NK-92 (cell line): ENCODE results near the gene ANXA1.
"Not testable (repeated sequence)": the region's sequence is repeated elsewhere in the genome, so short reads cannot be mapped to it uniquely, and the experiment has no call there.

ENCODE experiments used
- DNase-seq: peaks from one replicate; lab custom pipeline; 2025; ENCODE audit not compliant: unreplicated experiment; lab: John Stamatoyannopoulos, UW

The ANXA1 gene

DNA sequence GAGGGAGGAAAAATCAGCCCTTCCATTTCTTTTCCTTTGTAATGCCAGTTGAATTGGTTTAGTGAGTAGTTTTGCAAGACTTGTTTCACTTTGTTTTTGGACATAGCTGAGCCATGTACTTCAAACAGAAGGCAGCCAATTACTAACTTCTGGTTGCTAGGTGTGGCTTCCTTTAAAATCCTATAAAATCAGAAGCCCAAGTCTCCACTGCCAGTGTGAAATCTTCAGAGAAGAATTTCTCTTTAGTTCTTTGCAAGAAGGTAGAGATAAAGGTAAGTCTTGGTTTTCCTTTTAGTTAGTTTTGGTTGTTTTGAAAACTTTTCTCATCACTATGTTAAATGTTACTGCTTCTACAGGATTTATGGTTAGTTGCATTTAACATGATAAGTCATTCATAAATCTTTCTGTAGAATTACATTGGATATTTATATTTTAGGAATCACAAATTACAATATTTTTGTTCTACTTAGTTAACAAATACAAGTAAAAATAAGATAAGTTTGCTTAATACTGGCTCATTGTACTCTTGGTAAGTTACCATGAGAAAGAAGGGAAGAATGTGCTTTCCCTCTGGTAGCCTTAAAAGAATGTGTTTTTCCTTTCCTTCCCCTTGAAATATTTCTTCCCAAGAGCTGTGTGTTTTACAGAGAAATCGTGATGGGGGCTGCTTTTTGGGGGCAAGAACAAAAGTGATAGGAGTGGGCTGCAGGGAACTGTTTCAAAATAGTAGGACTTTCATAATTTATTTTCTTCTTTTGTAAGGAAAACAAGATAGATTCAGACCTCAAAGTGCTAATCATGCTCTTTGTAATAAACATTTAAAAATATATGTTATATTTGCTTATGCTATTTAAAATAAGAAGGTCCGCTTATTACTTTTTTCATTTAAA is at the start of gene ANXA1:
Gene ANXA1, plus strand, starts transcription at position 213 of the 890 bp plus-strand sequence. CDS start 6,671 bp downstream, outside the sequence.
- DNase-seq = no peak

DNA sequence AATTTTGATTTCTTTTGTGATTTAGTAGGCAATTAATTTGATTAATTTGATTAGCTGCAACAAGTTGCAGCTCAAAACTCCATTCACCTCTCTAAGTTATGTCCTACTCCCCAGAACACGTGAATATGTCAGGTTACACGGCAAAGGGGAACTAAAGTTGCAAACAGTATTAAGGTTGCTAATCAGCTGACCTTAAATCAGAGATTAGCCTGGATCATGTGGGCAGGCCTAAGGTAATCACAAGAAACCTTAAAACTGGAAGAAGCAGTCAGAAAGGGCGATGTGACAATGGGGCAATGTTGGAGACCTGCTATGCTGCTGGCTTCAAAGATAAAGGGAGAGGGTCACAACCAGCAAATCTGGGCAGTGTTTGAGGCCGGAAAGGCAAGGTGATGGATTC is 47.3 kb upstream of the ANXA1 start:
- no peak for DNase-seq

GRCh38 chr9:73104921-73105320 is 46.7 kb upstream of the ANXA1 start:
- DNase-seq = no peak

DNA sequence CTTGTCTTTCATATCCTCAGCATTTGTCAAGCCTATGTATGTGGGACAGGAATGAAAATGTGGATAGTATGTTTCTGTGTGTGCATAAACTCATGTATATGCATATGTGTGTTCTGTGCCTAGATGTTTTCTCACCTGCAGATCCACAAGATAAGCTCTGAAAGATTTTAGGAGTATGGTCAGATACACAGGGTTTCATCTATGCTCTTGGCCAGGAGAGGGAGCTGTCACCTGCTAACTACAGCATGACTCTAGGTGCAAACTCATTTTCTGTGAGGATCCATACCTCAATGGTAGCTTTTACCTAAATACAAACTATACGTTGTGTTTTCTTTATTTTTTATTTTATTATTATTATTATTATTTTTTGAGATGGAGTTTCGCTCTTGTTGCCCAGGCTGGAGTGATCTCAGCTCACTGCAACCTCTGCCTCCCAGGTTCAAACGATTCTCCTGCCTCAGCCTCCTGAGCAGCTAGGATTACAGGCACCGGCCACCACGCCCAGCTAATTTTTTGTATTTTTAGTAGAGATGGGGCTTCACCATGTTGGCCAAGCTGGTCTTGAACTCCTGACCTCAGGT is 44.1 kb upstream of the ANXA1 start:
- DNase-seq = not testable (repeated sequence)

DNA sequence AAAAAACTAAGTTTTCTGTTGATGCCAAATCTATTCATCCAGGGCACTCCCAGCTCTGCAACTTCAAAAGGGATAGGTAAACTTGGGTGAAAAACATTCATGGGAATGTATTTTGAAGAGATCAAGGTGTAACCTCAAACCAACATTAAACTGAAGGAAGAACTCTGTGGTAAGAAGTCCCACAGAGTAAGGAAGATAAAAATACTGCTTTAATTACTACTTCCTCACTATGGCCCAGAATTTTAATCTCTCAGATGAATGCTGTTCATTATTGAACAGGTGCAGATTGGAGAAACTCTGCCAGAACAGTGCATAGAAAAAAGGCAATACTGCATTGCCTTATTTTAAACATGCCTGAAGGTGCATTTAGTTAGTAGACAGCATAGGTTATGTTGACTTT is 37.6 kb upstream of the ANXA1 start:
- DNase-seq = no peak

DNA sequence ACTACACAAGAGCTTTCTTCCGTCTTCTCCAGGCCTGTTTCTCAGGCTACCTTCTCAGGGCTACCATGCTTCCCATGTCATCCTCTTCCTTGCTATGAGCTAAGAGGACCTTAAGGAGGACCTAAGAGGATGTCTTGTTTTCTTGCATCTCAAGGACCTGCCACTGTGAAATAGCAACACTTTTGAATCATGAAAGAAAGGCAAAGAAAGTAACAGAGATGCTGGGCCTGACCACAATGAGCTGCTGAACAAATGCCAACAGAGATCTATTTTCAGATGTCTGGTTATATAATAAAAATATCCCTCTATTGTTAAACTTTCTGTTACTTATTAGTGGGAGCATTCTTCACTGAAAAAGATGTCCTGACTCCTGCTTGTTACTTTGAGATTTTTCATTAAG is 36.7 kb upstream of the ANXA1 start:
- DNase-seq = no peak

DNA sequence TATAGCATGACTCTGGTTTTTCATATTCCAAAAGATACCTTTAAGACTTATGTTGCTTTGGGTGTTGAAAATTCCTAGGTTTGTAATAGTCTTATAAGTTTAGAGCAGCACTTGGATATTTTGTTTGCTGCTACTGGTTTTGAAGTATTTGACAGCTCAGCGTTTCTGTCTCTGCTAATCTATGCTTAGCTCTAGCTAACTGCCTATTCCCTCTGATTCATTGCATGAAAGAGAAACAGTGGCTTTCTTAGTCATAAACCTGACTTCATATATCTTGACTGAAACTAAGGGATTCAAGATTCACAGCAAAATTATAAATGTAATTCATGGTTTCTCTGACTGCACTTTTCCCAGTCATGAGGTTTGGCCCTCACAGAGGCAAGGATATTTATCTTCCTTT is 35.6 kb upstream of the ANXA1 start:
- no peak for DNase-seq

GRCh38 chr9:73116880-73117279 is 34.8 kb upstream of the ANXA1 start:
- no peak for DNase-seq

DNA sequence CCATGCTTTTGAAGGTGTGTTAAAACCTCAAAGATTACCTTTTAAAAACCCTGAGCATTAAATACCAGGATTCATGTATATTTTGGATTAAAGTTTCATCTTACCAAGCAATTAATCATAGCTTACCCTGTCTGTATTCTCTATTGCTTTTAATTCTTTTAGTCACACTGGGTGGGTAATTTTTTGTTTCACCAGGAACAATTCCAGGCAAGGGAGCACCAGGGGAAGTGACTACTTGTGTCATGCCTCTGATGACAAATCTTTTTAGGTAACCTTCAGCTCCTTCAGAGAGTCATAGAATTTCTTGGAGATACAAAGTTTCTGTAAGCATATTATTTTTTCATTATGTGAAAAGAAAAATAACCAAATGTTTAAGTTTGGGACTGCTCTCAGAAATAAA is 33.4 kb upstream of the ANXA1 start:
- DNase-seq = no peak

- DNase-seq = no peak
These were observed 32.6 kb upstream of the ANXA1 start for GRCh38 chr9:73118898-73119554.

- no peak for DNase-seq
These were observed 30.2 kb upstream of the ANXA1 start for GRCh38 chr9:73121375-73121935.

GRCh38 chr9:73125651-73126050 is 26.0 kb upstream of the ANXA1 start:
- no peak for DNase-seq

DNA sequence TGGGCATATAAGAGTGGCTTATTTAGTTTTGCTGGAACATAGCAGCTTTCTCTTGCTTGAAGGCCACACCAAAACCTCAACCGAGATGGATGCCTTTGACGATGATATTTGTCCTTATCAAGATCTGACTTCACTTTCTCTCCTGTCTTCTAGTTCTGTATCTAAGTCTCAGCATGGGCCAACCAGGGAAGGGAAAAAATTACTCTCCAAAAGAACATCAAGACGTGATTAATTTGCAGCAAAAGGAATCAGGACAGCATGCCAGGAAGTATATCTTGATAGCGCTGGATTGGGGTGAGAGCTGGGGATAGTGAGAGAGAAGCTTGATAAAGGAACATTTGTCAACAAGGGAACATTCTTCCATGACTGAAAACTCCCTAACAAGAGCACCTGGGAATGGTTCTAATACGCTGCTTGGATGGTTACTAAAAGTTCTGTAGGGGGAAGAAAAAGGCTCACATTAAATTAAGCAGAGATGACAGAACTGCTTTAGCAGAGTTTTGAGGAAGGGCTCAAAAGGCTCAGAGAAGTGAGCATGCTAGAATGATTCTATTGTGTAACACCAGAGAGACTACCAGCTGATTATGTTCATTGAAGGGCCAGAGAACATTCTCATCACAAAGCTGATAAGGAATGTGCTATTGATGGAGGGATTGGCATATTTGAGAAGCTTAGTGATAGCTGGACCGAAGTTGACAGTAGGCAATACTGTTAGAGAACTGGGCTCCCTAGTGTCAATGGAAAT is 21.6 kb upstream of the ANXA1 start:
- no peak for DNase-seq

- no peak for DNase-seq
These were observed 20.2 kb upstream of the ANXA1 start for GRCh38 chr9:73131461-73131860.

DNA sequence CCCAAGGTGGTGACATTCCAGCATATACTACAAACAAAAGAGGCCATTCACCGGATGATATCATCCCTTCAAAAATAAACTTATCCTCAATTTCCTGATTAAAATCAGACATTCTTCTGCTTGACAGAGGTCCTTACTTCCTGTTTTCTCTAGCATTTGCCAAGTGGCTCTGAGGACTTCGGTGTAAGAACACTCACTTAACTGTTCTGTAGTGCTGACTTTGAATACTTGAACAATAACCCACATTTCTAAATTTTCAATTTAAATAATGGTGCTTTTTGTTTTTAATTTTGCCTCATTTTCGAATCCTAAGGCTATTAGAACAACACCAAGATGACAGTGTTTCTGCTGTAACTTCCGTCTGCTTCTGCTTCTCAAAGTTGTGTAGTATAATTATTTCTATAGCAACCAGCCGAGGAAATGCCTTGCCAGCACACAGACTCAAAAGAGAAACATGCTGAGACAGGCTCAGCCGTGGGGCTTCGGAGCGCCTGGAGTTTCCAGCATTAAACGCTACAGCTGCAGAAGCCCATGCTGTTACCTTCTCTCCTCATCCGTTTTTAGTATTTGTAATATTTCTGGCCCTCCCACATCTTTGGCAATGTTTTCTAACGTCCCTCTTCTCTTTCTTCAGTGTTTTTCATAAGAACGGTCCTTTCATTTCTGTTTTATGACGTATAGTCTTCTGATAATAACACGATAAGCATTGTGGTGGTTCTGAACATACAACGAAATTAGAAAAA is 19.5 kb upstream of the ANXA1 start:
- no peak for DNase-seq

DNA sequence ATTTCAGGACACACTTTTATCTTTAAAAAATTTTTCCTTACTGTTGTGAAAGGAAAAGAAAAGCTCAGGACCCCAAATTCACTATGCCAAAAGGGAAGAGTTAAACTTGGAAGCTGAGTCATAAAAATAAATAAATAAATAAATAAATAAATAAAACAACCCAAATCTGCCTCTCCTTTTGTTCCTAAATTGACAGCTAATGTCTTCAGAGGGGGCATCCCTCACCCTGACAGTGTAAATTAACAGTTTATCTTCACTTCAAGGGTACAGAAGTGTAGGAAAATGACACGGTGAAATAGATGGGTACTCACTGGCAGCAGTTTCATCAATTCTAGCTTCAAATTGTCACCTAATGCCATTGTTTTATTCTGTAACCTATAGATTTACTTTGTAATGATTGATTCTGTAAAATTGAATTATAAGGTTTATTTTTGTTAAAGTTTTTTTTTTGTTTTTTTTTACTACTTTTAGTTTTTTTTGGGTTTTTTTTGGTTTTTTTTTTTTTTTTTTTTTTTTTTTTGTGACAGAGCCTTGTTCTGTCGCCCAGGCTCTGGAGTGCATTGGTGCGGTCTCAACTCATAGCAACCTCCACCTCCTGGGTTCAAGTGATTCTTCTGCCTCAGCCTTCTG is 18.5 kb upstream of the ANXA1 start:
- no peak for DNase-seq

DNA sequence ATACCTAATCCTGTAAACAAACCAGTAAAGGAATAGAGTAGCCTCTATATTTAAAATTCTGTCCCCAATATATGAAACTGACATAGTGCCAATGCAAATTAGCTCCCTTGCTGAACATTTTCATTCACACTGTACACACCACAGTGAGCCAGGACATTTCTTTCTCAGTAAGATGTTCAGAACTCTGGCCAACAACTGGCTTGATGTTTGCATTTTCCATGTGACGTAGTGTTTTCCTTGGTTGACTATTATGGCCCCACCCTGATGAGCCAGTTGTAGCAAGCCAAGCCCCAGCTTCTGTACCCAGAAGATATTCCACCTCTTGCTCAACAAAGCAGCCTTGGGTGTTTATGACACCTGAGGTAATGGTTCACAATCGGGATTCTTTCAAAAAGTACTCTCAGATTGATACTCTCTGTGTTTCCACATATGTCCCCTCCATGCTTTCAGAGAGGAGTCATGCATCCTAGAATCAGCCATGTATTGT is 17.7 kb upstream of the ANXA1 start:
- no peak for DNase-seq

DNA sequence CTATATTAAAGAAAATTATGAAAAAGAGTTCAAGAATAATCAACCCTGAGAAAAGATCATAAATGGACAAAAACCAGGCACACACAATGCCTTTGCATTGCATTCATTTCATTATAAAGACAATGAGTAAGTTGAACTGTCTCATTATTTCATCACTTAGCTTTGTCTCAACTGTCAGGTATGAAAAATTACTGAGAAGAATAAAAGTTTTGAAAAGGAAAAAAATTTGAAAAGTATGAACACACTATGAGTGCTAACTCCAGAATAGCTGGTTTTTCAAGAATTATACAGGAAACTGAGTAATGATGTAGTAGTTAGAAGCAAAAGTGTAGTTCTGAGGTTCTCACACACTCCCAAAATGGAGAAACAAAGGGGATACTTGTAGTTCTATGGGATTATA is 16.3 kb upstream of the ANXA1 start:
- no peak for DNase-seq

GRCh38 chr9:73137286-73137899 is 14.3 kb upstream of the ANXA1 start:
- DNase-seq = no peak
